KOPT-K1 (cell line): Measurements from ENCODE around the gene HRH2.
"Not testable (repeated sequence)": the region's sequence is repeated elsewhere in the genome, so short reads cannot be mapped to it uniquely, and the experiment has no call there.

Source experiments
- H3K27ac ChIP-seq: fragments of 200-600 bp; sonication (generic); 2 replicates; pipeline ENCODE4 v1.5.1; 2016; ENCODE audit warnings: antibody characterized with exemption, mild to moderate bottlenecking, low read depth, low read length; ENCODE audit not compliant: poor library complexity, severe bottlenecking
- H3K36me3 ChIP-seq: fragments of 200-600 bp; sonication (generic); 2 replicates; pipeline ENCODE4 v1.5.1; 2017; ENCODE audit warnings: antibody characterized with exemption, mild to moderate bottlenecking, low read length, moderate library complexity; ENCODE audit not compliant: insufficient read depth
- H3K9me3 ChIP-seq: fragments of 200-600 bp; sonication (generic); 2 replicates; pipeline ENCODE4 v1.5.1; 2017; ENCODE audit warnings: antibody characterized with exemption, low read length, mild to moderate bottlenecking; ENCODE audit not compliant: insufficient read depth, poor library complexity, severe bottlenecking

Gene HRH2

GRCh38 chr5:175753536-175754402 lies 95.9 kb downstream of the HRH2 start:
- H3K27ac ChIP-seq = no peak overlapping the region
- H3K9me3 ChIP-seq = no peaks in the 10 kb centered on the region
- no peaks in the 10 kb centered on the region for H3K36me3 ChIP-seq

GRCh38 chr5:175759991-175760390 lies 102.1 kb downstream of the HRH2 start:
- not testable (repeated sequence) for H3K27ac ChIP-seq, H3K36me3 ChIP-seq
- H3K9me3 ChIP-seq = peaks cover 13% of the 10 kb centered on the region
